H1 (cell line): Measurements from ENCODE around the gene BNIP5. TPM values are rescaled to one million over a fixed set of nuclear protein-coding genes. Genes with fewer than 3 reads are reported as not detected.

Experiments used
- CTCF ChIA-PET: fragments of 300-600 bp; sonication (Branson Sonifier 250); formaldehyde crosslinking; loops from one replicate; lab custom pipeline; 2021; ENCODE audit not compliant: partially characterized antibody; lab: Charles Lee
- POLR2A ChIA-PET: fragments of 300-600 bp; sonication (Branson Sonifier 250); formaldehyde crosslinking; loops from one replicate; lab custom pipeline; 2021; ENCODE audit warnings: inconsistent platforms; ENCODE audit not compliant: partially characterized antibody; lab: Charles Lee
- DNase-seq, 2 experiments: peaks; one replicate each; pipeline versions ENCODE4 v3.0.0 to v3.0.0-alpha.2; 2010 to 2022; ENCODE audit warnings: low spot score in 2 of 2, low read depth in 1 of 2, mixed read lengths in 1 of 2
- FAIRE-seq: peaks from 2 replicates; lab custom pipeline; 2011; peaks lifted over from hg19 to GRCh38; lab: Jason Lieb, UNC
- H2AFZ ChIP-seq: 2 replicates; pipeline ENCODE4 v1.8.1; 2012; ENCODE audit warnings: low read length, inconsistent platforms
- H2AK5ac ChIP-seq: 2 replicates; pipeline ENCODE4 v1.6.1; 2013; ENCODE audit warnings: low read depth, low read length
- H2BK120ac ChIP-seq: replicated peaks from 2 replicates; pipeline ENCODE3; 2013; ENCODE audit warnings: low read depth, low read length, inconsistent platforms
- H2BK12ac ChIP-seq: 2 replicates; pipeline ENCODE4 v1.6.1; 2013; ENCODE audit warnings: low read depth, low read length
- H2BK15ac ChIP-seq: 2 replicates; pipeline ENCODE4 v1.6.1; 2013; ENCODE audit warnings: low read length
- H2BK20ac ChIP-seq: 2 replicates; pipeline ENCODE4 v1.6.1; 2013; ENCODE audit warnings: low read length
- H2BK5ac ChIP-seq: 2 replicates; pipeline ENCODE4 v1.6.1; 2013; ENCODE audit warnings: low read depth, low read length
- H3K14ac ChIP-seq: 2 replicates; pipeline ENCODE4 v1.6.1; 2013; ENCODE audit warnings: inconsistent platforms; ENCODE audit not compliant: insufficient read length
- H3K18ac ChIP-seq: 2 replicates; pipeline ENCODE4 v1.6.1; 2013; ENCODE audit warnings: low read length; ENCODE audit errors: extremely low read depth
- H3K23ac ChIP-seq: 2 replicates; pipeline ENCODE4 v1.6.1; 2013; ENCODE audit warnings: inconsistent platforms; ENCODE audit not compliant: insufficient read length
- H3K23me2 ChIP-seq: 2 replicates; pipeline ENCODE4 v1.6.1; 2013; ENCODE audit warnings: low read depth, low read length
- H3K27ac ChIP-seq: 2 replicates; pipeline ENCODE4 v1.6.1; 2011; ENCODE audit warnings: low read depth, low read length, inconsistent platforms
- H3K27me3 ChIP-seq, 4 experiments: replicated peaks in 1 of 4; 1 replicate in 1 of 4; 2 replicates in 3 of 4; pipeline versions ENCODE4 v1.6.1 to v1.8.1; 2011 to 2013; ENCODE audit warnings: low read length in 3 of 4, mild to moderate bottlenecking in 3 of 4, inconsistent platforms in 2 of 4, mixed read lengths in 2 of 4, moderate library complexity in 1 of 4; ENCODE audit not compliant: control insufficient read depth in 3 of 4, insufficient read depth in 3 of 4; ENCODE audit errors: extremely low read depth in 1 of 4
- H3K36me3 ChIP-seq, 4 experiments: 2 replicates each; pipeline versions ENCODE4 v1.6.1 to v1.8.1; 2011 to 2013; ENCODE audit warnings: mild to moderate bottlenecking in 4 of 4, low read length in 3 of 4, moderate library complexity in 2 of 4, control low read depth in 1 of 4, inconsistent platforms in 1 of 4; ENCODE audit not compliant: insufficient read depth in 4 of 4, control insufficient read depth in 2 of 4
- H3K4ac ChIP-seq: replicated peaks from 2 replicates; pipeline ENCODE3; 2013; ENCODE audit warnings: low read length, low read depth, mixed read lengths, inconsistent platforms; ENCODE audit not compliant: insufficient read length
- H3K4me1 ChIP-seq, 4 experiments: replicated peaks in 1 of 4; 1 replicate in 1 of 4; 2 replicates in 3 of 4; pipeline versions ENCODE4 v1.6.1 to v1.8.1; 2011 to 2013; ENCODE audit warnings: low read length in 3 of 4, inconsistent platforms in 2 of 4, mixed read lengths in 1 of 4; ENCODE audit not compliant: insufficient read depth in 4 of 4, control insufficient read depth in 3 of 4
- H3K4me2 ChIP-seq, 2 experiments: 2 replicates each; pipeline versions ENCODE4 v1.6.1 to v1.8.1; 2011 to 2013; ENCODE audit warnings: low read depth in 2 of 2, low read length in 2 of 2, control low read depth in 1 of 2, inconsistent platforms in 1 of 2, mild to moderate bottlenecking in 1 of 2; ENCODE audit not compliant: insufficient read depth in 1 of 2
- H3K4me3 ChIP-seq, 4 experiments: fragments of 200-600, 300-600 bp in 1 of 4; sonication (generic), shearing (Covaris generic), sonication (Bioruptor Twin) in 1 of 4; 2 replicates each; pipeline versions ENCODE4 v1.5.1 to v1.8.1; 2011 to 2016; ENCODE audit warnings: low read length in 4 of 4, low read depth in 3 of 4, control low read depth in 2 of 4, inconsistent platforms in 2 of 4, mild to moderate bottlenecking in 2 of 4, mixed read lengths in 1 of 4, moderate library complexity in 1 of 4; ENCODE audit not compliant: insufficient read depth in 2 of 4; ENCODE audit errors: extremely low read depth in 1 of 4
- H3K56ac ChIP-seq: replicated peaks from 2 replicates; pipeline ENCODE3; 2013; ENCODE audit warnings: low read depth, mild to moderate bottlenecking, mixed read lengths, low read length, inconsistent platforms; ENCODE audit not compliant: insufficient read length
- H3K79me1 ChIP-seq: 2 replicates; pipeline ENCODE4 v1.6.1; 2013; ENCODE audit warnings: low read depth, low read length, control low read depth
- H3K79me2 ChIP-seq, 2 experiments: 2 replicates each; pipeline versions ENCODE4 v1.6.1 to v1.8.1; 2012 to 2013; ENCODE audit warnings: low read length in 2 of 2, mild to moderate bottlenecking in 2 of 2, inconsistent platforms in 1 of 2; ENCODE audit not compliant: insufficient read depth in 2 of 2, control insufficient read depth in 1 of 2
- H3K9ac ChIP-seq, 4 experiments: replicated peaks in 1 of 4; 1 replicate in 1 of 4; 2 replicates in 3 of 4; pipeline versions ENCODE4 v1.6.1 to v1.8.1; 2011 to 2013; ENCODE audit warnings: low read depth in 3 of 4, low read length in 3 of 4, control low read depth in 2 of 4, mild to moderate bottlenecking in 2 of 4, moderate library complexity in 2 of 4, inconsistent platforms in 1 of 4; ENCODE audit errors: extremely low read depth in 1 of 4
- H3K9me3 ChIP-seq, 2 experiments: 2 replicates each; pipeline versions ENCODE4 v1.6.1 to v1.8.1; 2012 to 2013; ENCODE audit warnings: mild to moderate bottlenecking in 2 of 2, moderate library complexity in 2 of 2, control low read depth in 1 of 2, inconsistent platforms in 1 of 2, low read depth in 1 of 2, low read length in 1 of 2, mixed read lengths in 1 of 2; ENCODE audit not compliant: insufficient read depth in 2 of 2
- H4K20me1 ChIP-seq, 2 experiments: replicated peaks in 1 of 2; 2 replicates each; pipeline versions ENCODE3 to v1.8.1; 2011 to 2013; ENCODE audit warnings: inconsistent platforms in 2 of 2, low read length in 2 of 2, mild to moderate bottlenecking in 1 of 2; ENCODE audit not compliant: insufficient read depth in 2 of 2, control insufficient read depth in 1 of 2
- H4K5ac ChIP-seq: 2 replicates; pipeline ENCODE4 v1.6.1; 2013; ENCODE audit warnings: low read length, low read depth, mixed read lengths, inconsistent platforms; ENCODE audit not compliant: insufficient read length
- H4K8ac ChIP-seq: 2 replicates; pipeline ENCODE4 v1.8.0; 2013; ENCODE audit warnings: mild to moderate bottlenecking, moderate library complexity, low read length, inconsistent platforms; ENCODE audit not compliant: insufficient read depth; ENCODE audit errors: extremely low read depth
- H4K91ac ChIP-seq: replicated peaks from 2 replicates; pipeline ENCODE3; 2013; ENCODE audit warnings: low read length, mixed read lengths, inconsistent platforms; ENCODE audit not compliant: insufficient read length
- ATF3 ChIP-seq: IDR thresholded peaks from 2 replicates; pipeline ENCODE4 v1.6.1; 2011; ENCODE audit warnings: low read depth, mild to moderate bottlenecking, low read length; ENCODE audit not compliant: insufficient read depth
- BACH1 ChIP-seq: IDR thresholded peaks from 2 replicates; pipeline ENCODE4 v1.6.1; 2012; ENCODE audit warnings: low read length, improper control_type of control experiment
- E2F6 ChIP-seq: IDR thresholded peaks from 2 replicates; pipeline ENCODE4 v1.6.1; 2012; ENCODE audit warnings: inconsistent platforms
- EGR1 ChIP-seq: IDR thresholded peaks from 2 replicates; pipeline ENCODE4 v1.6.1; 2011; ENCODE audit warnings: low read depth, low read length, borderline replicate concordance
- EZH2 ChIP-seq: fragments of 200-600 bp; sonication (generic); IDR thresholded peaks from 2 replicates; pipeline ENCODE4 v1.7.1; 2012; ENCODE audit warnings: low read depth, mild to moderate bottlenecking, moderate library complexity, low read length, inconsistent platforms; ENCODE audit not compliant: severe bottlenecking
- JUN ChIP-seq: IDR thresholded peaks from 2 replicates; pipeline ENCODE4 v1.6.1; 2011; ENCODE audit warnings: low read depth, mild to moderate bottlenecking, improper control_type of control experiment, low read length
- KDM4A ChIP-seq: IDR thresholded peaks from one replicate; pipeline ENCODE4 v1.7.1; 2012; ENCODE audit warnings: low read depth, mild to moderate bottlenecking, moderate library complexity, low read length, inconsistent platforms; ENCODE audit not compliant: severe bottlenecking
- POLR2AphosphoS5 ChIP-seq: IDR thresholded peaks from 2 replicates; pipeline ENCODE4 v1.6.1; 2011; ENCODE audit warnings: low read depth, low read length
- RBBP5 ChIP-seq: IDR thresholded peaks from 2 replicates; pipeline ENCODE4 v1.7.1; 2012; ENCODE audit warnings: low read depth, mild to moderate bottlenecking, inconsistent platforms, low read length, moderate library complexity, borderline replicate concordance
- SIX5 ChIP-seq: IDR thresholded peaks from 2 replicates; pipeline ENCODE4 v1.6.1; 2011; ENCODE audit warnings: mild to moderate bottlenecking, low read depth, low read length
- SP2 ChIP-seq: IDR thresholded peaks from 2 replicates; pipeline ENCODE4 v1.6.1; 2012; ENCODE audit warnings: mild to moderate bottlenecking, low read length, inconsistent platforms
- TBP ChIP-seq: IDR thresholded peaks from 2 replicates; pipeline ENCODE4 v1.6.1; 2011; ENCODE audit warnings: low read depth, low read length, improper control_type of control experiment
- TEAD4 ChIP-seq: IDR thresholded peaks from 2 replicates; pipeline ENCODE4 v1.6.1; 2012; ENCODE audit warnings: low read depth, low read length, inconsistent platforms, mixed read lengths
- WGBS, 2 experiments: shearing (Covaris generic) in 1 of 2; methylation state at CpG; one replicate each; pipeline versions ENCODE4 v1.1.6 to v1.1.7; 2013 to 2015; ENCODE audit warnings: low lambda C conversion rate in 2 of 2, mixed read lengths in 2 of 2, inconsistent platforms in 1 of 2, low coverage in 1 of 2, missing lambda C conversion rate in 1 of 2; ENCODE audit not compliant: insufficient replicate concordance in 2 of 2, insufficient coverage in 1 of 2, insufficient read length in 1 of 2; ENCODE audit errors: extremely low coverage in 1 of 2, missing lambda C conversion rate in 1 of 2; 5-methylcytosine and 5-hydroxymethylcytosine counted together
- polyA plus RNA-seq, 7 experiments: library from polyadenylated mRNA; depleted of rRNA in 3 of 7; stranded (reverse) in 5 of 7; unstranded in 2 of 7; fragments of >200 nt in 5 of 7; fragments of 200-250 nt in 2 of 7; gene quantifications; 1 replicate in 5 of 7; 2 replicates in 1 of 7; 4 replicates in 1 of 7; pipeline versions ENCODE4 v1.2.1 to v1.2.3, GENCODE V29; 2011 to 2013; ENCODE audit warnings: missing spikeins in 2 of 7, mixed read lengths in 2 of 7
- total RNA-seq: library from RNA; stranded (reverse); fragmentation: NEBNext Ultra II Directional; extraction: Animal tissue kit (Norgen Biotek cat#: 25700); gene quantifications from 2 replicates; pipeline ENCODE4 v1.2.1, GENCODE V29; 2021

Gene BNIP5
- total and polyA plus RNA-seq, 2 of the 8 experiments (the other 6 are each of a cell fraction or from before 2014, with no cell fraction given) = not detected

- H3K18ac ChIP-seq = no peak overlapping the region
- no peak overlapping the region for H3K23ac ChIP-seq
- H2AK5ac ChIP-seq = no peak overlapping the region
- DNase-seq = no peak
- H3K79me1 ChIP-seq = no peaks in the 10 kb centered on the region
- no peak overlapping the region for H3K14ac ChIP-seq
- H3K4me1 ChIP-seq = peaks cover 0 to 5% (median 0%) of the 10 kb centered on the region in 4 experiments; a peak in 2 of 7 replicates
- H2AFZ ChIP-seq = no peak overlapping the region
- H4K20me1 ChIP-seq = no peaks in the 10 kb centered on the region
- H3K4ac ChIP-seq = no peak overlapping the region
- no peak overlapping the region for H3K27ac ChIP-seq
- H3K9ac ChIP-seq = no peak overlapping the region
- ChIA-PET CTCF (no interaction called here), POLR2A (no interaction called here)
- H2BK120ac ChIP-seq = no peak overlapping the region
- no peak overlapping the region for H2BK20ac ChIP-seq
- no peak overlapping the region for H3K4me3 ChIP-seq
- no peak overlapping the region for H3K56ac ChIP-seq
- no peak overlapping the region for H4K5ac ChIP-seq
- FAIRE-seq = no peak
- no peaks in the 10 kb centered on the region for H3K9me3 ChIP-seq
- H2BK5ac ChIP-seq = no peak overlapping the region
- no peak overlapping the region for H2BK12ac ChIP-seq
- no peaks in the 10 kb centered on the region; a peak in 1 of 8 replicates for H3K36me3 ChIP-seq
- no peaks in the 10 kb centered on the region for H3K79me2 ChIP-seq
- WGBS, 2 experiments = 89% methylated on average over 15 of the region's 15 CpGs; no CpG with 5 or more reads in 1 of the 2 experiments
- no peak overlapping the region for H4K8ac ChIP-seq
- no peak overlapping the region for H4K91ac ChIP-seq
- H2BK15ac ChIP-seq = no peak overlapping the region
- H3K23me2 ChIP-seq = no peaks in the 10 kb centered on the region
- H3K4me2 ChIP-seq = no peak overlapping the region
- H3K27me3 ChIP-seq = no peaks in the 10 kb centered on the region
- TF ChIP-seq SIX5 = no peak
- TF ChIP-seq SP2 = no peak
- no peak for TF ChIP-seq EZH2
- TF ChIP-seq JUN = no peak
- no peak for TF ChIP-seq TBP
- no peak for TF ChIP-seq TEAD4
- TF ChIP-seq EGR1 = no peak
- TF ChIP-seq BACH1 = no peak
- TF ChIP-seq ATF3 = no peak
- no peak for TF ChIP-seq E2F6
- no peak for TF ChIP-seq POLR2AphosphoS5
- TF ChIP-seq KDM4A = no peak
- TF ChIP-seq RBBP5 = no peak
Measured at GRCh38 chr6:36273802-36274514, 62.7 kb downstream of the BNIP5 start.
